Astrocyte (in vitro differentiated cells and primary cell): ENCODE results near the gene THOC6. TPM values are rescaled to one million over a fixed set of nuclear protein-coding genes. Genes with fewer than 3 reads are reported as not detected.

Experiments used
- DNase-seq: peaks from one replicate; pipeline ENCODE4 v3.0.0-alpha.2; 2010; ENCODE audit warnings: low read depth
- FAIRE-seq: peaks from 2 replicates; lab custom pipeline; 2011; peaks lifted over from hg19 to GRCh38; lab: Jason Lieb, UNC
- H2AFZ ChIP-seq: 2 replicates; pipeline ENCODE4 v1.6.0; 2012; ENCODE audit warnings: low read depth, low read length, inconsistent platforms
- H3K27ac ChIP-seq: 2 replicates; pipeline ENCODE4 v1.5.1; 2011; ENCODE audit warnings: low read depth, low read length, inconsistent platforms
- H3K27me3 ChIP-seq: 2 replicates; pipeline ENCODE4 v1.6.0; 2011; ENCODE audit warnings: low read length, inconsistent platforms; ENCODE audit not compliant: insufficient read depth
- H3K36me3 ChIP-seq: 2 replicates; pipeline ENCODE4 v1.5.1; 2011; ENCODE audit warnings: low read length, inconsistent platforms; ENCODE audit not compliant: insufficient read depth
- H3K4me1 ChIP-seq: 2 replicates; pipeline ENCODE4 v1.5.1; 2011; ENCODE audit warnings: low read length, inconsistent platforms; ENCODE audit not compliant: insufficient read depth
- H3K4me2 ChIP-seq: 2 replicates; pipeline ENCODE4 v1.6.0; 2012; ENCODE audit warnings: low read length, inconsistent platforms
- H3K4me3 ChIP-seq: 2 replicates; pipeline ENCODE4 v1.5.1; 2011; ENCODE audit warnings: low read depth, mild to moderate bottlenecking, low read length, inconsistent platforms; ENCODE audit not compliant: insufficient read depth
- H3K79me2 ChIP-seq: 2 replicates; pipeline ENCODE4 v1.6.0; 2012; ENCODE audit warnings: mild to moderate bottlenecking, low read length, inconsistent platforms; ENCODE audit not compliant: insufficient read depth
- H3K9ac ChIP-seq: 2 replicates; pipeline ENCODE4 v1.6.0; 2012; ENCODE audit warnings: mild to moderate bottlenecking, low read length, inconsistent platforms
- H3K9me3 ChIP-seq: 2 replicates; pipeline ENCODE4 v1.5.1; 2012; ENCODE audit warnings: low read depth, mild to moderate bottlenecking, low read length, inconsistent platforms; ENCODE audit not compliant: insufficient read depth
- H4K20me1 ChIP-seq: 2 replicates; pipeline ENCODE4 v1.6.0; 2012; ENCODE audit warnings: low read length, inconsistent platforms; ENCODE audit not compliant: insufficient read depth
- H3K27ac Mint-ChIP-seq: one replicate; pipeline ENCODE4 v1.8.0; 2021; ENCODE audit warnings: mild to moderate bottlenecking, mixed read lengths; ENCODE audit not compliant: unreplicated experiment
- H3K27me3 Mint-ChIP-seq: one replicate; pipeline ENCODE4 v1.8.0; 2021; ENCODE audit warnings: low read depth, mixed read lengths; ENCODE audit not compliant: unreplicated experiment
- H3K36me3 Mint-ChIP-seq: one replicate; pipeline ENCODE4 v1.8.0; 2021; ENCODE audit warnings: low read depth, mixed read lengths; ENCODE audit not compliant: unreplicated experiment
- H3K4me1 Mint-ChIP-seq: one replicate; pipeline ENCODE4 v1.8.0; 2021; ENCODE audit warnings: low read depth, mixed read lengths; ENCODE audit not compliant: unreplicated experiment
- H3K4me3 Mint-ChIP-seq: one replicate; pipeline ENCODE4 v1.8.0; 2021; ENCODE audit warnings: mild to moderate bottlenecking, moderate library complexity, mixed read lengths; ENCODE audit not compliant: unreplicated experiment
- H3K9me3 Mint-ChIP-seq: one replicate; pipeline ENCODE4 v1.8.0; 2021; ENCODE audit warnings: mild to moderate bottlenecking, mixed read lengths; ENCODE audit not compliant: unreplicated experiment
- CTCF ChIP-seq: IDR thresholded peaks from 2 replicates; pipeline ENCODE4 v1.5.1; 2011; ENCODE audit warnings: low read depth, mild to moderate bottlenecking, inconsistent platforms, low read length, moderate library complexity; ENCODE audit not compliant: insufficient read depth
- EZH2 ChIP-seq: IDR thresholded peaks from 2 replicates; pipeline ENCODE4 v1.6.1; 2012; ENCODE audit warnings: mild to moderate bottlenecking, low read length, inconsistent platforms; ENCODE audit not compliant: insufficient read depth
- total RNA-seq: library from RNA; stranded (reverse); gene quantifications from 2 replicates; pipeline ENCODE4 v1.2.1, GENCODE V29; 2021

The THOC6 gene
- total RNA-seq, 1 donor from 2014 or later = 22.3 TPM

GRCh38 chr16:3027983-3028715, 4.3 kb downstream of the THOC6 start:
- Histone ChIP-seq H3K36me3 (no peaks in the 10 kb centered on the region), H3K27me3 (peaks cover 31% of the 10 kb centered on the region), H3K9ac (no peak overlapping the region), H3K4me2 (peak overlapping the region; percentile 46), H3K4me1 (peaks cover 20% of the 10 kb centered on the region), H2AFZ (no peak overlapping the region), H3K79me2 (no peaks in the 10 kb centered on the region), H3K4me3 (no peak overlapping the region), H3K9me3 (peaks cover 3% of the 10 kb centered on the region), H3K27ac (no peak overlapping the region), H4K20me1 (peaks cover 31% of the 10 kb centered on the region)
- Mint-ChIP-seq H3K36me3 (peaks cover 8% of the 10 kb centered on the region), H3K4me3 (no peak overlapping the region), H3K4me1 (peaks cover 2% of the 10 kb centered on the region), H3K27ac (no peak overlapping the region), H3K9me3 (no peaks in the 10 kb centered on the region), H3K27me3 (peaks cover 1% of the 10 kb centered on the region)
- TF ChIP-seq CTCF (peak; percentile 22), EZH2 (no peak)
- FAIRE-seq (no peak), DNase-seq (peak; percentile 25)

GRCh38 chr16:3028716-3029319, 5.0 kb downstream of the THOC6 start:
- DNase-seq (no peak), FAIRE-seq (no peak)
- H3K27ac ChIP-seq = no peak overlapping the region
- peaks cover 13% of the 10 kb centered on the region for H3K4me1 ChIP-seq
- H3K4me3 ChIP-seq = no peak overlapping the region
- TF ChIP-seq EZH2 (no peak), CTCF (no peak)
- H3K36me3 ChIP-seq = no peaks in the 10 kb centered on the region
- Mint-ChIP-seq H3K9me3 (no peaks in the 10 kb centered on the region), H3K4me1 (peaks cover 2% of the 10 kb centered on the region), H3K4me3 (no peak overlapping the region), H3K36me3 (peaks cover 8% of the 10 kb centered on the region), H3K27ac (no peak overlapping the region), H3K27me3 (peaks cover 7% of the 10 kb centered on the region)
- peaks cover 38% of the 10 kb centered on the region for H3K27me3 ChIP-seq
- H3K79me2 ChIP-seq = no peaks in the 10 kb centered on the region
- H4K20me1 ChIP-seq = peaks cover 31% of the 10 kb centered on the region
- peak overlapping the region; percentile 46 for H3K4me2 ChIP-seq
- peaks cover 3% of the 10 kb centered on the region for H3K9me3 ChIP-seq
- H2AFZ ChIP-seq = no peak overlapping the region
- no peak overlapping the region for H3K9ac ChIP-seq
